ENCODE measurements around the gene CHD6.

CHD6 gene

DNA sequence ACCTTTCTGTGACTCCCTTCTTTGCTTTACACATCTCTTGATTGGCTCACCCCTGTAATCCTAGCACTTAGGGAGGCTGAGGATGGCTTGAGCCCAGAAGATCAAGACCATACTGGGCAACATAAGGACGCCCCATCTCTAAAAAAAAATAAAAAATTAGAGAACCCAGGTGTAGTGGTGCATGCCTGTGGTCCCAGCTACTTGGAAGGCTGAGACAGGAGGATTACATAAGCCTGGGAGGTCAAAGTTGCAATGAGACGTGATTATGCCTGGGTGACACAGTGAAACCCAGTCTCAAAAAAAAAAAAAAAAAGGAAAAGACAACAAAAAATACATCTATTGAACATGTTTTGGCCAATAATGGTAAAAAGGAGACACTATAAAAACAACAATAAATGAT is 37.8 kb downstream of the CHD6 start:
- DNase-seq (ENCODE audit: low read depth in 2 of 2), result no peak

DNA sequence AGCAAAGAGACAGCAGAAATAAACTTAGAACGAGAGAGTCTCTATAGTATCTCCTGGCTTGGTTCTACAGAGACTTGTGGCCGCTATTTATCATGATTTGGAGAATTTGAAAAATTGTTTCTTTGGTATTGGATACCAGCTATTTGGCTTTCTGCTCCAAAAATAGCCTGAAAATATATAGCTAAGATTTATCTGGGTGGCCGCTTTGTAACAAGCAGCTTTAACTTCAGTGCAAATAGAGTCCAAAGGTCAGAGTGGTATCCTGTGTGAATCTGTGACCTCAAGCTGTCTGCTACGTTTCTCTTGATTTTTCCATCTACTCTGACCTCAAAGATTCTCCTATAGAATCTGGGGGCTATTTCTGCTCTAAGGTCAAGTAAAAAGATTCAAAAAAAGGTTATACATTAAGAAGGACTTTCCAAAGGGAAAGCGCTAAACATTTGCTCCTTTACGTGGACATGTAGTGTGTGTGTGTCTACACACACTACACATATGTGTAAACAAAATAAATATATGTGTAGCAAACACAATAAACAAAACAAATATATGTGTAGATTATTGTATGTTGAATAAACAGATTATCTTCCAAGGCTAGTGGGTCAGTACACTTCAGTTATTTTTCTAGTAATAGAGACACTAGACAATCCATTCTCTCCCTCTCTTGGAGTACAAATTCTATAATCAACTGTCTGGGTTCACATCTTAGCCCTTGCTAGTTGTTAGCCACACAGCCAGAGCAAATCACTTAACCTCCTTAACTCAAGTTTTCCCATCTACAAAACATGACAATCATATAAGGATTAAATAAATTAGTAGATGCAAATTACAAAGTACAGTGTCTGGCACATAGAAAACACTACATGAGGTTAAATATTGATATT is 40.8 kb downstream of the CHD6 start:
- no peak for DNase-seq (ENCODE audit: low read depth in 2 of 2)

DNA sequence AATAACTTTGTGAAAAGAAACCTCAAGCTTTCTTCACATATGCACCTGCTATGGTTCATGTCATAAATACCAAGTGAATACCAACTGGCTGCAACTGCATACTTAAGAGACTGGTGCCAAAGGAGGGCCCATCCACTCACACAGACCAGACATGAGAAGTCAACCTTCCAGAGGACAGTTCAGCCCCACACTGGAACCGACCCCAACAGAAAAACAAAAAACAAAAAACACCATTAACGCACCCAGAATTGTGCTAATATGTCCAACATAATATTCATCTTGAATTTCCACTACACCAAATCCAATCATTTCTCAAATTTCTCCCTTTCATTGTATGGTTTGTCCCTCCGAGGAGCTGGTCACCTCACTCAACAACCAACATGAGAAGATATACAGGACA is 42.8 kb downstream of the CHD6 start:
- DNase-seq (ENCODE audit: low read depth in 2 of 2), result no peak

DNA sequence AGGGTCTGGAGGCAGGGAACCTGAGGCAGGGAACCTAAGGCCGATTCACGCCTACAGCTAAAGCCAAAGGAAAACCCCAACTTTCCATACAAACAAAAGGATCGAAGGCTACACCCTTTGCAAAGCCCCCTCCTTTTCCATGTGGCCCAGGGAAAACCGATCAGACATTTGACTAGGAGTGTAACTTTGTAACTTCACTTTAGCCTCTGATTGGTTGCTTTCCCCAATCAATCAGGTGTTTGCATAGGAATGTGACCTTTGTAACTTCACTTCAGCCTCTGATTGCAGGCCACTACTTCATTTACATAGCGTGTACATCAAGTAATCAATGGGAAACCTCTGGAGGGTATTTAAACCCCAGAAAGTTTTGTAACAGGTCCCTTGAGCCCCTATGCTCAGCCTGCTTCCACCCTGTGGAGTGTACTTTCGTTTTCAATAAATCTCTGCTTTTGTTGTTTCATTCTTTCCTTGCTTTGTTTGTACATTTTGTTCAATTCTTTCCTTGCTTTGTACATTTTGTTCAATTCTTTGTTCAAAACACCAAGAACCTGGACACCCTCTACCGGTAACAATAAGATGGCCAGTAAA is 43.3 kb downstream of the CHD6 start:
- no peak for DNase-seq (ENCODE audit: low read depth in 2 of 2)

DNA sequence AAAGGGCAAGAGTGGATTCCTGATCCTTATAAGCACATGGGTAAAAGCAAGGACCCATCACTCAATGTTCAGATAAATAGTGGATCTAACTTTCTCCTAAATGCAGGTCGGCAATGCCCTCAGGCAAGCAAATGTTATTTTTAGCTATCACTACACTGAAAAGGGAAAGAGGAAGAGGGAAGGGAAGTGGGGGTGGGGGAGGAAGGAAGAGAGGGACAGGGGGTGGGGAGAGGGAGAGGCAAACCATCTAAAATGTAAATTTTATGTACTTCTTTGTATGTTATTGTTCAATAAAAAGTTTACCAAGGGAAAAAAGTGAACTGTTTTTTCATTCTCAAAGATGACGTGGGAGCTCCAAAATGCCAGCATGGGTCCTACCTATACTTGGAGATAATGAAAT is 44.2 kb downstream of the CHD6 start:
- no peak for DNase-seq (ENCODE audit: low read depth in 2 of 2)

DNA sequence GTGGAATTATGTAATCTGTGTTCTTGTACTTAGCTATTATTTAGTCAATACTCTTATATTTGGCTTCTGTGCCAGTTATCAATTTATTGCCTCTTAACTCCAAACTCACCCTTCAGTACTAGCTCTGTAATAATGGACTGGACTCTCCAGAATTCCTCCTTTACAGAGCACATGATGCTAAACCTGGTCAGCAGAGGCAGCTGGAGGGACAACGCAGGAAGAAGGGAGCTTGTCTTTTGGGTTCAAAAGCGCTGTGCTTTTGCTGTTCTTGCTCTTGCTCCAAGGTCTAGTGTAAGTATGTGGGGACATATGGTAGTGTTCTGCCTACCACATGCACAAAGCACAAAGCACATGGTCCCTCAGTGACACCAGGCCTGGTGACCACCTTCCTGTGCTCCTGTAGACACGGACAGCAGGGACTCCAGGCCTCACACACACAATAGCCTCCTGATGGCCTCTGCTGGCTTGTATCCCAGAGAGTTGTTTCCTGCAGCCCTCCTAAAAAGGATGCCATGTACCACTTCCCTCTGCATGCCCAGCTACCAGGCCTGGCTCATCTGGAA is 46.1 kb downstream of the CHD6 start:
- DNase-seq (ENCODE audit: low read depth in 2 of 2), result no peak

DNA sequence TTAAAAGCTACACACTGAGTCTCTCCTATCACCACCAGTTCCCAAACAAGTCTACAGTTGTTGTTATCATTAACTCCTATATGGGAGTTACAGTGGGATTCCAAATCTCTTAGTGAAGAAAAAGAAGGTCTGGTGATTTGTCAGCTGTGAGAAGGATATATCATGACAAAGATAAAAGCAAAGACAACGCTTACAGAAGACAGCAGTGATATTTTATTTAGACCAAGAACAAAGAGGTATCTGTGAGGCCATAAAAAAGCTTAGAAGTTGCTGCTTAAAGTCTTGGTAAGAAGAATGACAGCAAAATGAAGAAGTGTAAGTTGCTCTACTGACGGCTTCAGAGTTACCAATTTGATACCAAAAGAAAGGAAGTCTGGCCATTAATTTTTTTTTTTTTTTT is 47.2 kb downstream of the CHD6 start:
- no peak for DNase-seq (ENCODE audit: low read depth in 2 of 2)

DNA sequence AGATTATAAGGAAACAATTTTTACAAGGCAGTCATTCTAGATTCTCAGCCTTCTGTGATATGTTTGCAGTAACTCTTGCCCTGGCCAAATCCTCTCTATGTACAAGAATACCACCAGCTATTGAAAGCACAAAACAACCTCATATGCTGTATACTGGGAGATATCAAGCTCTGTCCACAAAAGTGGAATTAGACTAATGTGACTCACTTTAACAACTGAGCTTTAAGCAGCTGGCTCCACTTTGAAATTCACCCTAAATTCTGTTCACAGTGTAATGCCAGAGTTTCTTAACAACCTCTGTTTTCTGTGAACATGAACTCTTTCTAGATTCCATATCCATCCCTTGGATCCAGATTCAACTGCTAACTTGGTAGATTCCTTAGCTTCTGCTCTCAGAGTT is 47.6 kb downstream of the CHD6 start:
- no peak for DNase-seq (ENCODE audit: low read depth in 2 of 2)

DNA sequence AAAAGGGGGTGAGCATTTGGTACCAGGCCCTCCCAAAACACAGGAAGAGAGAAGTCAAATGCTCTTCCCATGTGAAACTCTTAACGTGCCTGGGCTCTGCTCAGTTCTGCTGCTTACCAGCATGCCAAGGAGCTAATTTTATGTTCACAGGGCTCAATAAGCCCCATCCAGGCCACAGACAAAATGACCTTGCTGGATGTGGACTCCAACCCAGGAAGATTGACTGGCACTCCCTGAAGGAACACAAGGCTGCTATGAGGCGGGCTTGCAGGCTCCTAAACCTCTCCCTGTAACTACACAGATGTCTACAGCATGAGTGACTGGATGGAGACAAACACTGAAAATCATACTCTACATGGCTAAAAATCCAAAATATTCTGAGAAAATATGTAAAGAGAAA is 50.6 kb downstream of the CHD6 start:
- DNase-seq (ENCODE audit: low read depth in 2 of 2), result no peak

DNA sequence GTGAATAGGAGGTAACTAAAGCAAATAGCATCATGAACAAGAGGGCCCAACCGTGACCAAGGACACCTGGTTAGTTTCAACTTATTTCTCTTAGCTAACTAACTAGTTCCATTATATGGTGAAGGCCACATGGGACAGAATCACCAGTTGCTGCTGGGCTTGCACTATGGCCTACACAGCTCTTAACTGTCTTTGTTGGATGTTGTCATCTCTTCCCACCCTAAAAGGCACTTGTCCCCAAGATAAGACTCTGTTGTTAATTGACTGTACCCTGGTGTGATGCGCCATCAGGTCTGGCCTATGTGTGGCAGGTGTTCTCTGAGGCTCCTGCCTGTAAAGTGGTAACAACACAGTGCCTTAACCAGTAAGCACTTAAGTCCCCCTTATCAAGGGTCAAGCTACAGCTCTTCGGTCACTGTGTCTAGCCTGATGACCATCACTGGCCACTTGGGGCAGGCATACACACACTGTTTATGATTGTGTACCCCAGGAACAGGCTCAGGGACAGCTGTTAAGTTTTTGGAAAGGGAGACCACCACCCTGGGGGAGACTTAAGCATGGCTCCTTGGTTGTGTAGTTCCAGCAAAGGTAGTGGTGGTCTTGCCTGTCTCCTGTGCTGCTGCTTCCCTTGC is 51.2 kb downstream of the CHD6 start:
- no peak for DNase-seq (ENCODE audit: low read depth in 2 of 2)

DNA sequence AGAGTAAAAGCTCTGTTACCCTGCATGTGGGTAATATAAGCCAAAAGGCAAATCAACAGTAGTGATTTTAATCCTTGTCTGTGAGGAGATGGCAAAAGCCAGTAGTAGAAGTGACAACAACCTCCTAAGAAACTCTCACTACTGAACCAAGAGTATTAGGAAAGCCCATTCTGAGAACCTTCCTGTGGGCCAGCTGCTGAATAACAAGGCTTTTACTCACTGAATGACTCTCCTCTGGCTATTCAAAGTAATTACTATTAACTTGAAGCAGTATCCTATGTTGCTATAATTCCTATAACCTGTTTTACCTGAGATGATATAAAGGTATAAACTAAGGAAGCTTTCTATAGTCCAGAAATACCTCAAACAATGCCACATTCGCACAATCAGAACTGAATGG is 55.1 kb downstream of the CHD6 start:
- no peak for DNase-seq (ENCODE audit: low read depth in 2 of 2)

DNA sequence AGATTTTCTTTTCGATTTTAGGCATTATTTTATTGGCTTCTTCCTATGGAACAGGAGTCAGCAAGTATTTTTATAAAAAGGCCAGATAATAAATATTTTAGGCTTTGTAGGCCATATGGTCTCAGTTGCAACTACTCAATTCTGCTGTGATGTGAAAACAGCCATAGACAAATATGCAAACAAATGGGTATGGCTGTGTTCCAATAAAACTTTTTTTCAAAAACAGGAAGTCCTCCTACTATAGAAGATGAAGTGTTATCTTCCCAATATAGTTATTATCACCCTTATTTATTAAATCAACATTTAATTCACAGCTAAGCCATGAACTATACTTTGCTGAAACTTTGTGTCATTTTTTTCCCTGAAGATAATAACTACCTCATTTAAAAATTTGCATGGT is 57.2 kb downstream of the CHD6 start:
- no peak for DNase-seq (ENCODE audit: low read depth in 2 of 2)

DNA sequence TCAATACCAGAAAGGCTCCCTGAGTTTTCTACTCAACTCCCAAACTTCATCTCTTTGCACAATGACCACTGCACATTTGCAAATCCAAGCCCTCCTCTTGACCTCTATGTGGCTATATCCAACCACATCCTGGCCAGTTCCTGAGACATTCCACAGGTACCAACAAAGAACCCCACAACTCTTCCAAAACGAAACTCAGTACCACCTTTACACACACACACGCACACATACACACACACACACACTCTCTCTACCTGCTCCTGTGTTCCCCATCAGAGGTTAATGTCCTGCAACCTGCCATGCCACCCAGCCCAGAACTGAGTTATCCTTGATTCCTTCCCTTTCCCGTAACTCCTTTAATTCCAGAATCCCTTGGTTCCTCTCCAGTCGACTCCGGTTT is 58.5 kb downstream of the CHD6 start:
- no peak for DNase-seq (ENCODE audit: low read depth in 2 of 2)

DNA sequence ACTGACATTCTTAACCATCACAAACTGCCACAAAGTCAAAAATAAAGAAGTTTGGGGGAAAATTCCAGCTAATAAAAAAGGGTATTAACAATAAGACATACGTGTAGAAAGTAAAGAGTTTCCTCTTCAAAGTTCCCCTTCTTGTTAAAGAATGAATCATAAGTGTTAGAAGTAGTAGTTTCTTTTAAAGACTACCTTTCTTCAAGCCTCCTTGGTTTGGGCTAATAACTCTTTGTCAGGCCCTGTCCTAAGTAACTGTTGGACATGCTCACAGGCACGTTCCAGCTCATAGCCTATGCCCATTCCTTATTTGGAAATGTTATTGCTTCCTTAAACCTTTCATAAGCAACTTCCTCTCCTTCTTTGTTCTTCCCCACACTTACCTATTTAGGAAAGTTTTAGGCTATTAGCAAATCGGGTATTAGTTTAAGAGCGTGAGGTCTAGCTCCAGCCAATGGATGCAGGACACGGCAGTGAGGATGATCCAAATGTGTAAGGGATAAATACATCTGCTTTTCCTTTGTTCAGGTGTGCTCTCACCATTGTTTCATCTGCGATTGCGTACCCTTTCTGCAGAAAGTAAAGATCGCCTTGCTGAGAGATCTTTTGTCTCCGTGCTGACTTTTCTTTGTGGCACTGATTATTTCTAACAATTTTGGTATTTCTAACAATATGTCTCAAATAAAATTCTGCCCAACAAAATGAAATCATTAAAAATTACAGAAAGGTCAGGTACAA is 64.9 kb downstream of the CHD6 start:
- no peak for DNase-seq (ENCODE audit: low read depth in 2 of 2)

DNA sequence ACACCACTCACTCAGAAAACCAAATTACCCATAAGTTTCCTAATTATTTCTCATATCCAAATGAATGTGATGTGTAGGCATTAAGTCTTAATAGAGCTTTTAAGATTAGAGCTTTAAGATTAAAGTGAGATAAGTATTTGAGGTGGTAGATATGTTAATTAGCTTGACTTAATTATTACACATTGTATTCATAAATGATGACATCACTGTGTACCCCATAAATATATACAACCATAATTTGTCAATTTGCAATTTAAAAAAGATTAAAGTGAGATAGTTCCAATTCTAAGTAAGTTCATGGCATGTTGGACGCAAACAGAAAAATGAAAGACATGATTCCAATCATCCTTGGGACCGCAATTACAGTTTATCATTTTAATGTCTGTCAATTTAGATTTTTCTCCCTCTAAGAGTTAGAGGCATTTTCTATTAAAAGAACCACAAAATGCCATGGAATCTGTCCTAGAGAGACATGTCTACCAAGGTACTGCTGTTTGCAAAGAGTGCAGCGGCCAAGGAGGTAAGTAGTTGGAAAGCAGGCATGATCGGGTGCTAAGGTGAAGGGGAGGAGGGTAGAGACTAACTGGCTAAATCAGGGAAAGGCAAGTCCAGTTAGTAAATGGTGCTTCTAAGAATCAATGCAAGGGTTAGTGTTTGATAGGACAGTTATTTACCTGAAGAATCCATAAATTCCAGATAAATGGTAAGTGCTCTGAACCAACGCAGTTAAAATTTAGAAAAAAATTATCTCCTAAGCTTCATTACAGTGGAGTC is 65.7 kb downstream of the CHD6 start:
- no peak for DNase-seq (ENCODE audit: low read depth in 2 of 2)

DNA sequence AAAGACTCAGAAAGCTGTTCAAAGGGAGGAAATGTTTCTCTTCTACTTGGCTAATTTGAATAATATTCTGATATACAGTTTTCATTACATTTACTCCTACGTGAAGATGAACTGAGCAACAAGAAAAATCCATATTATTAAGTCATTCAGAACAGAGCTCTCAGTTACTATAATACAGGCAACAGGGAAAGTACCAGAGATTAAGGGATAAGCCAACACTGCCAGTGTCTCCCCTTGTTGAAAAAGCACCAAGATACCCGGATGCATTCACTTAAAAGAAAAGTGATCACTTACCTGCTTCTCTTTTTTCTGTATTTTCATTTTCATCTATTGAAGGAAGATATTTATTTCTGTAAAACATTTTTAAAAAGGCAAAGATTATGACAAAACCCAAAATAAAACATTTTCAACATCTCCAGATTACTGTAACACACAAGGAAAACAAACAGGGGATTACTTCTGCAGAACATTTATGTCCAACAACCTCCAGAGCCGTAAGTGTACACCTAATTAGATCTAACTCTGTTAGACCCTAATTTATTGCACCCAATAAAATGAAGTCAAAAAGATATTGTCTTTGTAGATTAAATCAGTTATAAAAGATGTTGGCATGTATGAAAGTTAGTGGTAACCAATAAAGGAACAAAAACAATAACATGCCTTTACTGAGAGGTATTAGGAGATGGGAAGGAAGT is 67.0 kb downstream of the CHD6 start:
- DNase-seq (ENCODE audit: low read depth in 2 of 2), result no peak

DNA sequence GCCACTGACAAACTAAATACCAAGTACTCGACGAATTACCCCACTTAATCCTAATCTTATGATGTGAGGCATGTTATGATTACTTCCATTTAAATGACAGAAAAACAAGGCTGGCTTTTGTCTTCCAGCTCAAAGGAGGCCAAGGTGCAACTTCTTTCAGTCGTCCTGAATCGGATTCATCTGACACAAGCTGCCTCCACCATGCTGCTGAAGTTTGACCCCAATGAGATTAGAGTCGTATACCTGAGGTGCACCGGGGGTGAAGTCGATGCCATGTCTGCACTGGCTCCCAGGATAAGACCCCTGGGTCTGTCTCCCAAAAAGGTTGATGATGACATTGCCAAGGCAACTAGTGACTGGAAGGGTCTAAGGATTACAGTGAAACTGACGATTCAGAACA is 71.0 kb downstream of the CHD6 start:
- DNase-seq (ENCODE audit: low read depth in 2 of 2), result no peak

DNA sequence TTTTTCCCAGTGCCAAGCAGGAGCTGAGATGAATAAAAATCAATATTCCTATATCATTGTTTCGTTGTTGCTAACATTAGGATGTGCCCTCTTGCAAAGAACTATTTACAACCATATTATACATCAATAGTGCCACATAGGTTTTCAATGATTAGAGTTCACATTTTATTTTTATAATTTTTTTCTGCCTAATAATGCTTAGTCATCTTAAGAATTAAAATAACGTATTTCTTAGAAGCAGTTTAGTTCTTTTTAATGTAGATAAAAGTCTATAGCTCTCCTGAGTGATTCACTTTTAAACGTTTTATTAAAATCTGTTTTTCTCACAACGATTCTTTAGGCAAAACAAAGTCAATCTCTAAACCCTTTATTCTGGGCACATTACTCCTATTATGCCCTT is 71.6 kb downstream of the CHD6 start:
- DNase-seq (ENCODE audit: low read depth in 2 of 2), result no peak

DNA sequence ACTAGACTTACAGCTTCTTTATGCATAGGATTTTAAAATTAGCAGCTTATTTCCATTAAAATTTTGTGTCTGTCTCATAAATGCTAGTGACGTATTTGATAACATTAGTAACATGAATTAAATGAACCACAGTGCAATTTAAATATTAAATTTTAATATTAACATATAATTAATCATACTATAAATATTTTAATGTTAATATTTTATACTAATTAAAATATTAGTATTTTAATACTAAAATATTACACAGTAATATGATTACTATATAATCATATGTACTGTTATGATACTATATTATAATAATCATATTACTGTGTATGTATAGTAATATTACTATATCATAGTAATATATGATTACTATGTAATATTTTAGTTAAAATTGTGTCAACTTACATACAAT is 73.7 kb downstream of the CHD6 start:
- DNase-seq (ENCODE audit: low read depth in 2 of 2), result no peak

DNA sequence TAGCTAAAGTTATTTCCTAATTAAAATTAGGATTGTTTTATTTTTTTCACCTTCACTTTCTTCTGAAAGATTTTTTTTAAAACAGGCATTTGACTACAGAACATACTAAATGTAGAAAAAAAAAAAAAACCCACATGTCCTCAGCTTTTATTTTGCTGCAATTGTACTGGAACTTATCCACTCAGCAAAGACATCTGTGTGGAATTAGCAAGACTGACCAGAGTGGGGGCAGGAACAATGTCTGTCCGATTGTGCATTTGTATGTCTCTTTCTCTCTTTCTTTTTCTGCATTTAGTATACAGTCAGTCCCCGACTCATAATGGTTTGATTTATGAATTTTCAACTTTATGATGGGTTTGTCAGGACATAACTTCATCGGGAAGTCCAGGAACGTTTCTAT is 77.3 kb downstream of the CHD6 start:
- no peak for DNase-seq (ENCODE audit: low read depth in 2 of 2)

DNA sequence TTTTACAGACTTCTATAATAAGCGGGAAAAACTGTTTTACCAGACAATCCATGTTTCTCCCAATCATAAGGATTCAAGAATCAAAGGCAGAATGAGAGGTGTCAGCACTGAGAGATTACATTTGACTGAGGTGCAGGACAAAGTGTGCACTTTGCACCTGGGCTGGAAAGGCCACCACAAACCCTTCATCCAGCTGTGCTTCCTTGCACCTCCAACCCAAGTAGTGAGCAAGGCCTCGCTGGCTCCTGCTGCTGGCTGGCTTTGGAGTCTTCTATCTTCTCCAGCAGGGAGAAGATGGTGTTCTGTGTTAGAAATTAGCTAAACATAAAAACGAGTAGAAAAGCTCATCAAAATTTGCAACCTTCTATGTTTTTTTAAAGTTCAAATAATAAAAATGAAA is 77.7 kb downstream of the CHD6 start:
- DNase-seq (ENCODE audit: low read depth in 2 of 2), result no peak
